ENCODE measurements around the gene F10. TPM values are rescaled to one million over a fixed set of nuclear protein-coding genes. Genes with fewer than 3 reads are reported as not detected.
"Not testable (repeated sequence)": the region's sequence is repeated elsewhere in the genome, so short reads cannot be mapped to it uniquely, and the experiment has no call there.

Gene F10
- total RNA-seq, 4 donors from 2014 or later: 4.1 to 22.5 (median 11.8) TPM

- H3K36me3 ChIP-seq: peaks cover 0 to 13% (median 0%) of the 10 kb centered on the region in 3 donors
- H3K4me3 ChIP-seq: no peak overlapping the region
- H3K4me1 ChIP-seq: no peaks in the 10 kb centered on the region
- no peaks in the 10 kb centered on the region for H3K27me3 ChIP-seq
- DNase-seq: no peak
- no peak for TF ChIP-seq CTCF (IDR thresholded peaks at IDR 0.05)
- no peak for TF ChIP-seq POLR2A (IDR thresholded peaks at IDR 0.05)
- H3K9me3 ChIP-seq: no peaks in the 10 kb centered on the region
- H3K27ac ChIP-seq: no peak overlapping the region
These were observed 44.4 kb upstream of the F10 start for GRCh38 chr13:113077953-113078901.

- H3K36me3 ChIP-seq: peaks cover 0 to 13% (median 0%) of the 10 kb centered on the region in 3 donors
These were observed 43.5 kb upstream of the F10 start for GRCh38 chr13:113078902-113079780.

DNA sequence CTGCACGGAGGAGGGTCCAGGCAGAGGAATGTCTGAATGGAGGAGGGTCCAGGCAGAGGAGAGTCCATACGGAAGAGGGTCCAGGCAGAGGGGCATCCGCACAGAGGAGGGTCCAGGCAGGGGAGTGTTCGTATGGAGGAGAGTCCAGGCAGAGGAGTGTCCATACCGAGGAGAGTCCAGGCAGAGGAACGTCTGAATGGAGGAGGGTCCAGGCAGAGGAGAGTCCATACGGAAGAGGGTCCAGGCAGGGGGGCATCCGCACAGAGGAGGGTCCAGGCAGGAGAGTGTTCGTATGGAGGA, 42.9 kb upstream of the F10 start:
- H3K9me3 ChIP-seq, H3K27ac ChIP-seq, H3K4me3 ChIP-seq, H3K4me1 ChIP-seq, DNase-seq, H3K27me3 ChIP-seq: not testable (repeated sequence)
- H3K36me3 ChIP-seq: peaks cover 0 to 13% (median 0%) of the 10 kb centered on the region in 3 donors

More at GRCh38 chr13:113078902-113079780, 43.5 kb upstream of the F10 start:
- H3K4me3 ChIP-seq: no peak overlapping the region
- TF ChIP-seq CTCF (IDR thresholded peaks at IDR 0.05) (no peak), POLR2A (IDR thresholded peaks at IDR 0.05) (no peak)
- DNase-seq: no peak
- no peaks in the 10 kb centered on the region for H3K4me1 ChIP-seq
- H3K27ac ChIP-seq: no peak overlapping the region
- no peaks in the 10 kb centered on the region for H3K27me3 ChIP-seq
- no peaks in the 10 kb centered on the region for H3K9me3 ChIP-seq

- Histone ChIP-seq H3K27me3 (no peaks in the 10 kb centered on the region), H3K9me3 (no peaks in the 10 kb centered on the region), H3K4me3 (no peak overlapping the region), H3K27ac (no peak overlapping the region), H3K36me3 (peaks cover 0 to 13% (median 0%) of the 10 kb centered on the region in 3 donors), H3K4me1 (no peaks in the 10 kb centered on the region)
- TF ChIP-seq POLR2A (IDR thresholded peaks at IDR 0.05): no peak
- DNase-seq: no peak
These were observed 42.2 kb upstream of the F10 start for GRCh38 chr13:113080361-113080831.

- H3K27me3 ChIP-seq: no peaks in the 10 kb centered on the region
- TF ChIP-seq CTCF (IDR thresholded peaks at IDR 0.05) (no peak), POLR2A (IDR thresholded peaks at IDR 0.05) (no peak)
- no peak overlapping the region for H3K27ac ChIP-seq
- peaks cover 0 to 13% (median 0%) of the 10 kb centered on the region in 3 donors for H3K36me3 ChIP-seq
- H3K4me3 ChIP-seq: no peak overlapping the region
- DNase-seq: no peak
- H3K9me3 ChIP-seq: no peaks in the 10 kb centered on the region
- H3K4me1 ChIP-seq: no peaks in the 10 kb centered on the region
These were observed 41.6 kb upstream of the F10 start for GRCh38 chr13:113080901-113081521.

- no peaks in the 10 kb centered on the region for H3K9me3 ChIP-seq
- no peak overlapping the region for H3K27ac ChIP-seq
- no peaks in the 10 kb centered on the region for H3K4me1 ChIP-seq
- no peak overlapping the region for H3K4me3 ChIP-seq
- no peak for DNase-seq
- H3K36me3 ChIP-seq: peaks cover 0 to 2% (median 0%) of the 10 kb centered on the region in 3 donors
- no peaks in the 10 kb centered on the region for H3K27me3 ChIP-seq
- TF ChIP-seq POLR2A (IDR thresholded peaks at IDR 0.05) (no peak), CTCF (IDR thresholded peaks at IDR 0.05) (no peak)
These were observed 40.2 kb upstream of the F10 start for GRCh38 chr13:113082198-113083021.
